ENCODE measurements around the gene SERP2.

SERP2 gene

DNA sequence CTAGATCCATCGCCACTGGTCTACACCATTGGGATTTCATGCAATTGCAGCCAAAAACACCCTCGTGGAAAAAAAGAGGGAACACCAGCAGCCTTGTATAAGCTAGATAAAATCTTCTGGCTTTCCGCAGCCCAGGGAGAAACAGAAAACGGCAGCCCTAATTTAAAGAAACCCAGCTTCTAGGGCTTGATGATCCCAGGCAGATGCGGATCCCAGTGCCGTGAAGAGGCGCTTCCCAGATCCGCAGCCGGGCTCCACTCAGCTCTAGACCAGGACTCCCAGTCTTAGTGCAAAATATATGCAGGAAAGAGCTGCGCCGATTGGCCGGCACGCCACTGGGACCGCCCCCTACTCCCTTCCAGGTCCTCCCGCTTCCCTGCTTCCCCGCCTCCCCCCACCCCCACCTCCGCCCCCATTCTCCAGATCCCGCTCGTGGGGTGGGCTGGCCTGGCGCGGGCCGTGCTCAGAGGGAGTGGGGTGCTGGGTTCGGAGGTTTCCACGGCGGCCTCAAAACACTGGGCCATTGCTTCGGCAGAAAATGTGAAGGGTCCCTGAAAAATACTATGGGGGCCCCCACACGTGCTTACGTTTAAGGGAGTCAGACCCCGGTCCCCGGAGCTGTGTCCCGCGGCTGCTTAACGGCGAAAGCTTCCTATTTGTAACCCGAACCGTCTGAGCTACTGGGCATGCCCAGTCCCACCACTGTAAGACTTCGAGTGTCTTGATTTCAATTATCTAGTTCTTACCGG lies 63.1 kb downstream of the SERP2 start:
- DNase-seq = peak; percentile 13 to 32

- DNase-seq = no peak
These were observed 64.0 kb downstream of the SERP2 start for GRCh38 chr13:44437356-44438233.

- no peak for DNase-seq
These were observed 64.6 kb downstream of the SERP2 start for GRCh38 chr13:44438234-44438579.

GRCh38 chr13:44439452-44440024 lies 65.9 kb downstream of the SERP2 start:
- no peak for DNase-seq

DNA sequence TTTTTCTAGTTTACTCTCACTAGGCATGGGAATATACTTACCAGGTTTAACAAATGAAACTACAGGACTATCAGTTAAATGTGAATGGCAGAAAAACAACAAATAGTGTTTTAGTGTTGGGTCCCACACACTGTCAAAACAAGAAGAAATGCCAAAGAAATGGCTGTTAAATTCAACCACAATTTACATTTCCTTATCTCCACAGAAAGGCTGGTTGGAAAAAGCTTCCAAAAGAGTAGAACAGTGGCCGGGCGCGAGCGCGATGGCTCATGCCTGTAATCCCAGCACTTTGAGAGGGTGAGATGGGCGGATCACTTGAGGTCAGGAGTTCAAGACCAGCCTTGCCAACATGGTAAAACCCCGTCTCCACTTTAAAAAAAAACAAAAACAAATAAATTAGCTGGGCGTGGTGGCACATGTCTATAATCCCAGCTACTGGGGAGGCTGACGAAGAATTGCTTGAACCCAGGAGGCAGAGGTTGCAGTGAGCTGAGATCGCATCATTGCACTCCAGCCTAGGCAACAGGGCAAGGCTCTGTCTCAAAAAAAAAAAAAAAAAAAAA lies 66.5 kb downstream of the SERP2 start:
- DNase-seq = no peak
